HFF-Myc (cell line): ENCODE data around the gene TMEM178A.

Experiments used
- DNase-seq: peaks from one replicate; pipeline ENCODE4 v3.0.0-alpha.2; 2011; ENCODE audit warnings: low read depth; ENCODE audit errors: extremely low read depth
- H3K4me3 ChIP-seq: replicated peaks from 2 replicates; pipeline ENCODE4 v1.5.1; 2011; ENCODE audit warnings: low read depth, mild to moderate bottlenecking, control low read depth, low read length
- TF ChIP-seq, protein P1 (sequence below): IDR thresholded peaks from 2 replicates; pipeline ENCODE4 v1.5.1; 2012; ENCODE audit warnings: mild to moderate bottlenecking, low read depth, low read length, control low read depth; ENCODE audit errors: missing control alignments

TMEM178A gene

DNA sequence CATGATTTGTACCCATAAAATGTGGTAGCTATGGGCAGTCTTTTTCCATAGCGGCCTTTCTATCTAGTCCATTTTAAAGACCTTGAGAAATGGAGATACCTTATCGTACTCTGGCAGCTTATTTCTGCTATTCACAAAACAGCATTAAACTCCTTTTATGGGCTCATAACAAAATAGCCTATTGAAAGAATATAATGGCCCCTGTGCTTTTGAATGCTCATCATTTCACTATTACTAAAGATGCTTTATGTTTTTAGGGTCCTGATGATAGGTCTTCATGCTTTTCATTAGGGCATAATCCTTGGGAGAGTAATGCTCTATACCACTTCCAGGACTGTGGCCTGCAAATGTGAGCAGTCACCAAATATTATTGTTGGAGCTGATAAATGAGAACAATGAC is 7.3 kb upstream of the TMEM178A start:
- no peak overlapping the region for H3K4me3 ChIP-seq
- no peak for DNase-seq
- TF ChIP-seq, protein P1, sequence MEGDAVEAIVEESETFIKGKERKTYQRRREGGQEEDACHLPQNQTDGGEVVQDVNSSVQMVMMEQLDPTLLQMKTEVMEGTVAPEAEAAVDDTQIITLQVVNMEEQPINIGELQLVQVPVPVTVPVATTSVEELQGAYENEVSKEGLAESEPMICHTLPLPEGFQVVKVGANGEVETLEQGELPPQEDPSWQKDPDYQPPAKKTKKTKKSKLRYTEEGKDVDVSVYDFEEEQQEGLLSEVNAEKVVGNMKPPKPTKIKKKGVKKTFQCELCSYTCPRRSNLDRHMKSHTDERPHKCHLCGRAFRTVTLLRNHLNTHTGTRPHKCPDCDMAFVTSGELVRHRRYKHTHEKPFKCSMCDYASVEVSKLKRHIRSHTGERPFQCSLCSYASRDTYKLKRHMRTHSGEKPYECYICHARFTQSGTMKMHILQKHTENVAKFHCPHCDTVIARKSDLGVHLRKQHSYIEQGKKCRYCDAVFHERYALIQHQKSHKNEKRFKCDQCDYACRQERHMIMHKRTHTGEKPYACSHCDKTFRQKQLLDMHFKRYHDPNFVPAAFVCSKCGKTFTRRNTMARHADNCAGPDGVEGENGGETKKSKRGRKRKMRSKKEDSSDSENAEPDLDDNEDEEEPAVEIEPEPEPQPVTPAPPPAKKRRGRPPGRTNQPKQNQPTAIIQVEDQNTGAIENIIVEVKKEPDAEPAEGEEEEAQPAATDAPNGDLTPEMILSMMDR, result no peak

DNA sequence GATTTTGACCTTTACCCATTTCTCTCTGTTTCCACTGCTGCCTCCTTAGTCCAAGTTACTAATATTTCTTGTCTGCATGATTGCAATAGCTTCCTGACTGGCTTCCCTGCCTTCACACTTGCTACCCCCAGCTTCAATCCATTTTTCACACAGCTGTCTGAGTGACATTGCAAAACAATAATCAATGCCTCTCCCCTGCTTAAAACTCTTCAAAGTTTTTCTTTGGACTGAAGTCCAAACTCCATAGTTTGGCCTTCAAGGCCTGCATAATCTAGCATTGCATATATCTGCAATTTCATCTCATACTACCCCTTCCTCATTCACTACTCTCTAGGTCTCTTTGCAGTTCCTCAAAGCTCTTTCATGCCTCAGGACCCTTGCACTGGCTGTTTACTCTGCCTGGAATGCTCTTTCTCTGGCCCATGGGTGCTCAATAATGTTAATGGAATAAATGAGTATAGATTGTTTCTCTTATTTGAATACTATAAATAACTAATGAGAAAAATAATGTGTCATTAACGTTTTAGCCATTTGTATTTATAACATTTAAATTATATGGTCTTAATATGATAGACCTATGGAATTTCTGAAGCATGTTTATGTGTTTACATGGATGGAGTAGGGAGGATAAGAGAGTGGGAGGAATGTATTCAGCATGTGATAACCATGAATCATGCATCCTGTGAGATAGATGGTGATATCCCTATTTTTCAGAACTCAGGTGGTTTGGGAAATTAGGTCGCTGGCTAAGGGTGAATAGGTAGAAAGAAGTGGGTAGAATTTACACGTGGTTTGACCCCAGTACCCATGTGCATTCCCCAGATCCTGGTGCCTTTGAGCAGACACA is 5.7 kb upstream of the TMEM178A start:
- H3K4me3 ChIP-seq, result no peak overlapping the region
- DNase-seq, result no peak
- TF ChIP-seq, protein P1, result no peak

DNA sequence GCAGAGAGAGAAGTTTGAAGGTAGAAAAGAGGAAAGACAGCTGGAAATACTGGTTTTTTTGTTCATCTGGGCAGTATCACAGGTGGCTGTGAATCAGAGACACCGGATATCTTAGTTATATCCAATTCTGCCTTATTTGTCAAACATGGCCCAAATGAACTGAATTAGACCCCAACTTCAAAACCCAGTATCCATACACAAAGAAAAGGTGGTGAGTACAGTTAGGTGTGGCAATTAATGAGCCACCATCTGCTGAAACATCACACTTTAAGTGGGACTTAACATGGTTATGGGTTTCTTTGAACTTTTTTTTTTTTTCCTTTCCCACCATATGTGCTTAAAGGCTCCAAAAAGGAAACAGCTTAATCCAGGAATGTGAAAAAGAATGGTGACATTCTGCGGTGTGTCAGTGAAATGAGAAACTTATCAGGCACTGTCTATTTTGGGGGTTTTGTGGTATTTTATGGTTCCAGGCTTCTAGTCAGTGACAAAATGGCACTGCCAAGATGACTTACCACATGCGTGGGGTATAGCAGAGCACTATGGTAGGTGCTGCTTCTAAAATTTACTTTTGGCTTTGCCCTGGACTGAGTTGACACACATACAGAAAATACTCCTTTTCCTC is 5.0 kb upstream of the TMEM178A start:
- TF ChIP-seq, protein P1, result no peak
- no peak for DNase-seq
- no peak overlapping the region for H3K4me3 ChIP-seq

DNA sequence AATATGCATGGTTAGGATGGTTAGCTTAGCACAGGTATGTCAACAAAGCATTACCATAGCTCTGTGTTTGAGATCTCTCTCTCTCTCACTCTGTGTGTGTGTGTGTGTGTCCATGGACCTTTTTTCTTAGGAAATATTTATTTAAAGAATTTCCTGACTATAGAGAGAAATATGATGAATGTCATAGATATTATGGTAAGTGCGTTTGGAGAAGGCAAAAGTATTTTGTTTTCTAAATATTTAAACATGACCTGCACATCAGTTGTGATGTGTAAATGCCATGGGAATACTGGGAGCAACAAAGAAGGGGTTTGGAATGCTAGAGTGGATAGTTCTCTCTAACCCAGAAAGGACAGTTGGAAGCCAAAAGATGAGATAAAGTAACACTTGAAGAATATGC is 3.9 kb upstream of the TMEM178A start:
- no peak for DNase-seq
- TF ChIP-seq, protein P1, result no peak
- no peak overlapping the region for H3K4me3 ChIP-seq

DNA sequence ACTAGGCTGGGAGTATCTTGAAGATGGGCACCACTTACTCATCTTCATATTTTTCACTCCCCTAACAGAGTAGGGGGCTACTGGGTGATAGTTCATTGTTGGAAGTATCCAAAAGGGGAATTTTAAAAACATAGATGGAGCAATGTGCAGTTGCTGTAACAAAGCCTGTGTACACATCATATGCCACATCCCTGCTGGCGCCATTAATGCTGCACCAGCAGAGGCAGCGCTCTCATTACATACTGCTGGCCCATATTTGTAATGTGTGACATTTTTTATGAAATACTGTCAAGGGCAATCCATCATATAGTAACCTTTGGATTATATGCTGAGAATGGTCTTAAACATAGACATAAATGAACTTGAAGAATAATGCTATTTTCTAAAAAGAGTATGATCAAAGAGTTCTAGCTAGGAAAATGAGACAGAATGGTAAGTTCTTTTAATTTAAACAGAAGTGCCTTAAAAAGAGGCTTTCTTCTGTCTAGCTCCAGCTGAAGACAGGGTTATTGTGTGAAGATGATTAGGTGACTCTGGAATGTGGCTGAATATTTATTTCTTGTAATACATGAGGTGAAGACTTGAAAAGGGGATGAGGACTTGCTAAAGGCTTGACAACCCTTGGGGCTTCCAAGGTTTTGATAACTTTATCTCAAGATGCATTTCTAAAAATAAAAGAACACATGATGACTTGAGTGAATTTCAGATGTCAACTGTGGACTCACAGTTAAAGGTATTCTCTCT is 2.4 kb upstream of the TMEM178A start:
- H3K4me3 ChIP-seq, result no peak overlapping the region
- DNase-seq, result no peak

DNA sequence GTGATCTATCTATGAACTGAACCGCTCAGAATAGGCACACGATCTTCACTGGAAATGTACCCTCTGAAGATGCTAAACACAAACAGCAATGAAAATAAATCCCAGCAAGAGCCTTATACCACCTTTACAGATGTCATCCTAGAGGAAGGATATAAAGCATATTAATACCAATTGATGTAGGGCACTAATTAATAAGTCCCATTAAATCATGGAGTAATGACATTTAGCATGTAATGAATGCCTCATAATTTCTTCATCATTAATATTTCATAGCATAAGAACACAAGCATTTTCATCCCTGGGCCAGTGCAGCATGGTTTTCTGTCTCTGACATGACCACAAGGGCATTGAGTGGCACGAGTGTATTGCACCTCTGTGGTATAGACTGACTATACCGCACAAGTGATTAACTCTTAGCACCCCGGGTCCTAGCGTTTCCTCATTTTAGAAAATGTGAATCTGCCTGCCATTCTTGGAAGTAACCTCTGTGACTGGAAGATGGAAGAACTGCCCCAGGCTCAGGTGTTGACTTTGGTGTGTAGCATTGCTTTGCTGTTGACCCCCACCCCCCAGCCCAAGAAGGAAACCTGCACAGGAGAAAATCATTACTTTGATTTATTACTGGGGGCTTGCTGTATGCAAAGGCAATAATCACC is 1.4 kb upstream of the TMEM178A start:
- TF ChIP-seq, protein P1, result no peak
- H3K4me3 ChIP-seq, result no peak overlapping the region

More for the DNA sequence above, 2.4 kb upstream of the TMEM178A start:
- TF ChIP-seq, protein P1, result no peak

More for the DNA sequence above, 1.4 kb upstream of the TMEM178A start:
- DNase-seq, result no peak
